NCI-H1048 (cell line): ENCODE data around the gene CREBRF.
"Not testable (repeated sequence)": the region's sequence is repeated elsewhere in the genome, so short reads cannot be mapped to it uniquely, and the experiment has no call there.

ENCODE experiments used
- DNase-seq: peaks from one replicate; lab custom pipeline; 2025; lab: John Stamatoyannopoulos, UW

Gene CREBRF

DNA sequence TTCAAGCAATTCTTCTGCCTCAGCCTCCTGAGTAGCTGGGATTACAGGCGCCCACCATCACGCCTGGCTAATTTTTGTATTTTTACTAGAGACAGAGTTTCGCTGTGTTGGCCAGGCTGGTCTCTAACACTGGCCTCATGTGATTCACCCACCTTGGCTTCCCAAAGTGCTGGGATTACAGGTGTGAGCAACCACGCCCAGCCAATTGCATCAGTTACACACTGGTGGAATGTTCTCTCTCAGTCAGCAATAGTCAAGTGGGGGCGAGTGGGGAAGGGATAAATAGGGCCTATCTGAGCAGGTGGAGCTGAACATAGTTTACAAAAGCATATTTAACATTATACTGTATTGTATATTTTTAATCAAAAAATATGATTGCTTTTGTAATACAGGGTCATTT is 98.5 kb downstream of the CREBRF start:
- not testable (repeated sequence) for DNase-seq

DNA sequence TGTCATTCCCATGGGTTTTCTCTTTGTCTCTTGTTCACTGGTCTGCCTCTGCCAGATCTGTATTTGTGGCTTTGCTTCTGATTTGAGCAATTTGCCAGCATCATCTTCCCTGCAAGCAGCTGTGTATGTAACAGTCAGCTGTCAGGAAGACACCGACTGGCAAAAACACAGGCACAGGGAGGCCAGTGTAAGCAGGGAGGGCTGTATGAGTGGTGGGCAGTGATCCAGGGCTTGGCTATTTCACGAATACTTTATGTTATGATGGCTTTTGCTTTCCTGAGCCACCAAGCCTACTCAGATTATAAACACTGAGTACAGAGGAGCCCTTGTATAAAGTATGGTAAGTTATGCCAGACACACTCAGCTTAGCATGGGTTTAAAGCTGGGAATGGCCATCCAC is 99.8 kb downstream of the CREBRF start:
- no peak for DNase-seq

DNA sequence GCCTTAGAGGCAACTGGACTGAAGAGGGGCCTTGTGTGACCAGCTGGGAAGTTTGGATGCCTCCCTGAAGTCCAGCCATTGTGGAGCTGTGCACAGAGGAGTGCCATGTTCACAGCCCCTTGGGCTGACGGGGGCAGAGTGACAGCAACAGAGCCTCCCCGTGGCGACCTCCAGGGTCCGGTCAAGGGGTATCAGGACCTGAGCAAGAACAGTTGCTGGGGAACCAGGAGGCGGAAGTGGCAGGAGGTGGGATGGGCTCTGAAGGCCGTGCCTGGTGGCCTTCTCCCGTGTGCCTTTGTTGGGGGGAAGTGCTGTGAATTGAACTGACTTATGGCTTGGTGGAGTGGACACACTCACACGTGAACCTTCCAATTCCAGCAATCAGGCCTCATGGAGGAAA is 102.2 kb downstream of the CREBRF start:
- no peak for DNase-seq

DNA sequence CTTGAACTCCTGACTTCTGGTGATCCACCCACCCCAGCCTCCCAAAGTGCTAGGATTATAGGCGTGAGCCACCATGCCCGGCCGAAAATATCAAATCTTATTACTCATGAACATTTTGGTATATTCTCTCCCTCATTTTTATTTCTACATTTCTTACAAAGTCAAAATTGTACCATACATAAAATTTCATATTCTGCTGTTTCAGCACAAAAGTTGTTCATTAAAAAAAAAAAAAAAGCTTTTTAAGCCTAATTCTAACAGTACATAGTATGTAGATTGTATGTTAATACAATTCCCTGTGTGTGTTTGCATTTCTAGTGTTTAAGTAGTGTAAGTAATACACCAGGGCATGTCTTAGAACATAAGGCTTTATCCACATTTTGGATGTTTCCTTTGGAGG is 103.1 kb downstream of the CREBRF start:
- DNase-seq, result no peak

DNA sequence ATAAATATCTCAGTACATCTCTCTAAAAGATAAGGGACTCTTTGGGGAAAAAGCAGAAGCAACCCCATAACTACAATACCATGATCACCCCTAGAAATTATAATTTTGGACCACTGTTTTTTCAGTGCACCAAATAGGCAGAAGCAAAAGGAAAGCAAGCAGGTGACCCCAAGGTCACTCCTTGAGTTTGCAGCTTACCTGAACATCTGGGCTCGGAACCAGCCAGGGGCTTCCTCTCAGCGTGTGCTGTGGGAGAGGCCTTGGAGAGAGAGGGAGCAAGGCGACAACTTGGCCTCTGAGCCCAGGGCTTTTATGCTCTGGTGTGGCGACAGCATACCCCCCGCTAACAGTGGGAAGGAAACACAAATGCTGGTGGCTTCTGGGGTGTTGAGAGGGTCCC is 105.0 kb downstream of the CREBRF start:
- DNase-seq, result no peak

DNA sequence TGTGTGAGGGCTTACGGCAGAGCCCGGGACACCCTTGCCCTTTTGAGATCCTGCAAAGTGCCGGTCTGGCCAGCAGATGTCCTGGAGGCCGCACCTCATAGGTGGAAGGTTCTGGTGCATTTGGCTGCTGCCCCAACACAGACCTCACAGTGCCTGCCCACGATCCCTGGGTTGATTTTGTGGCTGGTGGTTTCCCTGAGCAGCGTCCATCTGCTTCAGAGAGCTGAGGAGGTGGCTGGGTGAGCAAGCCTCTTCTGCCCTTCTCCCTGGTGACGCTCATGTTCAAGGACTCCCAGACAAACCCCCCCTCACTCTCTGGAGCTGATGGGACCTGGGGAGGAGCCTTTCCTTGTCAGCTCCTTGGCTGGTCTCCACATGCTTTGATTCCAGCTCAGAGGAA is 107.1 kb downstream of the CREBRF start:
- DNase-seq, result no peak

DNA sequence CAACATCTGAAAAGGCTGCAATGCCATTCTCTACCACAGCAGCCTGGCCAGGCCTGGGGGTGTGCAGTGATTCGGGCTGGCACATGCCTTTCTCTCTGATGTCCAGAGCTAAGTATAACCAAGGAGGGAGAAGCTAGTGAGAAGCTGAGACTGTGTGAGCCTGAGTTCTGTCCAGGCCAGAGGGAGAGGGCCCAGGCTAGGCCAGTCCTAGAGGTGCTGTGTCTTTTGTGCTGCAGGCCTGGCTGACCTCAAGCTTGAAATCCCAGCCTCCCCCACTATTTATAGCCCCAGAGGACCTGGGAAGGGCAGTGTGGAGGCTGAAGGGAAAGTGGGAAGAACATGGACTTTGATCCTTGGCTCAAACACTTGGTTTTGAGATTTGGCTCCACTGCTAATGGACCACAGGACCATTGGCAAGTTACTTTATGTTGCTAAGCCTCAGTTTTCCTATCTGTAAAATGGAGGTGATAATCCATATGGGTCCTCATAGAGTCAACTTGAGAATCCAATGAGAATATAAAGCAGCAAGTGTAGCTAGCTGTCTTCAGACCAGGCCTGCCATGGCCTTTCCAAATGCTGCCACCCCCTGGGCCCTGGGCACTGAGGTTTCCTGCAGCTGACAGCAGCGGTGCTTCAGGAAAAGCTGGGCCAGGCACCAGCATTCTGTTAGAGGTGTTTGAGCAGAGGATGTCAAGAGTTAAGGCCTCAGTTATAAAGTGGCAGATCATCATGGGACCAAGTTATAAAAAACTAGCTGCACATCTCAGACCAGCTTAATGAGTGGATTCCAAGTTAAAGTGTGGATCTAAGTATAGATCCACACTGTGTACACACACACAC is 109.2 kb downstream of the CREBRF start:
- no peak for DNase-seq

DNA sequence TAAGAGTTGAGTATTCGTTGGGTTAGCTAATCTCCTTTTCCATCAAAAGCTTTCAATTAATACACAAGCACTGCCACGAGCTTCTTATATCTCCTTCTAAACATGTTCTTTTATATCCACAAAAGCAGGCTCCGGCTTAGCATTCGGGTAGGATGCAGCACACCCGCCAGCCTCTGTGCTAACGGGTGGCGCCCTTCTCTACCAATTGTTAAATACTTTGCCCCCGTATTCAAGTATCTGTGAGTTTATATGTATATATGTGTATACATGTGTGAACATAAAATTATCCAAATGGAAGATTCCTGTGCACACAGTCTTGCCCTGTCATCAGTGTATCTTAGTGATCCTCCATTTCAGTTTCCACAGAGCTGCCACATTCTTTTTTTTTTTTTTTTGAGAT is 116.0 kb downstream of the CREBRF start:
- no peak for DNase-seq

DNA sequence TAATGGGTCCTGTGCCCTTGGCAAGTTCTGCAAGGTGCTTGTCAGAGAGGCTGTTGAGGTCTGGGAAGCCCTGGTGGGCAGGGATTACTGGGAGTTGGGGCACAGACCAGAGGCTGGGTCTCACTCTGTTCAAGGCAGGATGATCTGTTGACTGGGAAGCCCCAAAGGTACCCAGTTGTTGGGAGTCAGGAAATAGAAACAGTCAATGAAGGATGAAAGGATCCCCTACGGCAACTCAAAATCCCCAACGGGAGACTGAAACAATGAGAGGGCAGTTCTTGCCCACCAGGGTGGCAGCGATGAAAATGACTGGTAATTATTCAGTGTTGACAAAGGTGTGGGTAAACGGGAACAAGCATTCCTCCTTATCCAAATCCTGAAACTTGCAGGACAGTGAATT is 119.4 kb downstream of the CREBRF start:
- no peak for DNase-seq

DNA sequence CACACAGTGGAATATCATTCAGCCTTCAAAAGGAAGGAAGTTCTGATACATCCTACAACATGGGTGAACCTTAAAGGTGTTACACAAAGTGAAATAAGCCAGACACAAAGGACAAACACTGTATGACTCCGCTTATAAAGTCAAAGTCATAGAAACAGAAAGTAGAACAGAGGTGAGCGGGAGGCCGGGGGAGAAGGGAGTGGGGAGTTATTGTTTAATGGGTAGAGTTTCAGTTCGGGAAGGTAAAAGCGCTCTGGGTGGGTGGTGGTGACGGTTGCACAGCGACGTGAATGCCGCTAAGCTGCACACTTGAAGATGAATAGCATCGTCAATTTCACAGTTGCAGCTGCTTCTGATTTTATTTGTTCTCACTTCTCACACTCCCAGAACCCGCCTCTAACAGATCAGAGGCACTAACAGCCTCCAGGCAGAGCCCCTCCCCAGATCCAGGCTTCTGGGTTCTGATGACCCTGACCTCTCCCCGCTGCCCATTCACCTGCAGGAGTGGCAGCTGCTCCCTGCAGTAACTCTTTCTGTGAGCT is 122.3 kb downstream of the CREBRF start:
- DNase-seq, result no peak

DNA sequence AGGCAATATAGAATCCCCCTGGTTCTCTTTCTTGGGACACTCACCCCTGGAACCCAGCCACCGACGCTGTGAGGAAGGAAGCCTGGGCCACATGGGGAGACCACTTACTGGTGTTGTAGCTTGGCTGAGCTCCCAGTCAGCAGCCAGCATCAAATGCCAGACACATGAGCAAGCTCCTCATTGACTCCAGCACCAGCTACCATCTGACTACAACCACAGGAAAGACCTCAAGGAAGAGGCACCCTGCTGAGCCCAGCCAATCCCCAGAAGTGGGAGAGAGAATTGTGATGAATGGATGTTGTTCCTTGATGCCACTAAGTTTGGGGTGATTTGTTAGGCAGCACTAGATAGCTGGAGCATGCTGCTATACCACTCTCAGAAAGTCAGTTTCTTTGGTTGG is 124.2 kb downstream of the CREBRF start:
- no peak for DNase-seq

DNA sequence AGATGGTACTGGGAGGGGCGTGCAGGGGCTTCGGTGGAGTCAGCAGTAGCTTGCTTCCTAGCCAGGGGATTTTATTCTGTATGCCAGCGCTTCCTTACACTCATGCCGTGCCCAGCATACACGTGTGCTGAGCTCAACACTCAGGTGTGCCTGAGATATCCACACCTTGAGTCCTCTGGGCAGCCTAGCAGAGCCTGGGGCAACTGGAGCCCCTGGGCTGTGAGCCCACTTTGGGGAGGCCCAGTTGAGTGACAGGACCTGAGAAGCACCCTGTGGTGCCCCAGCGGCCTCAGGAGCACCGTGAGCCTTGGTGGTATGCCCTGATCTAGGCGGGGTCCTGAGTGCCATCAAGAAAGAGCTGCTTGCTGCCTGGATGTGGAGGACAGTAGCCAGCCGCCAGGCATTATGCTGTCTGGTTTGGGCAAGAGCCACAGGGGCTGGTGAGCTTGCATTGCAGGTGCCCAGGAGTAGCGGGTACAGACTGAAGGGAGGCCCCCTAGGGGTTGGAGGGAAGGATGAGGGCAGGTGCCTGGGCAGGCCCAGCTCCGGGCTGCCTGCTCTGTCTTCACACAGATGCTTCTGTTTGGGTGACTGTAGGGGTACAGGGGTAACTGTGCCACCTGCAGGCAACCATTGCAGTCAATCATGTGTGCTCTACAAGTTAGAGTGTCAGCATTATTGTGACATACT is 131.0 kb downstream of the CREBRF start:
- DNase-seq, result no peak

DNA sequence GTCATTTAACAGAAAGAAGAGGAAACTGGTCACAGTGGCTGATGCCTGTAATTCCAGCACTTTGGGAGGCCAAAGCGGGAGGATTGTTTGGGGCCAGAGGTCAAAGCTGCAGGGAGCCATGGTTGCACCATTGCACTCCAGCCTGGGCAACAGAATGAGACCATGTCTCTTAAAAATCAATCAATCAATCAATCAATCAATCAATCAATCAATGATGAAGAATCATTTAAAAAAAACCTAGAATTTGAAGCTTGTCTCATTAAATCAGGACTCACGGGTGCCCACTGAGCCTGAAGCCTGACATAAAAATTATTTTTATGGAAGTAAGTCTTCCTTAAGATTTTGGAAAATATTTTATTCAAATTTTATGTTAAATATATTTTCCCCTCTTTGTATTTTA is 132.1 kb downstream of the CREBRF start:
- no peak for DNase-seq
